GM19463 (cell line): Measurements from ENCODE around the gene DNAJA3.

Source experiments
- ATAC-seq: cut with Tn5 transposase; IDR thresholded peaks from one replicate; pipeline ENCODE4 v1.9.1; 2021; ENCODE audit warnings: mild to moderate bottlenecking, moderate library complexity; ENCODE audit not compliant: unreplicated experiment

DNAJA3 gene

GRCh38 chr16:4468972-4469371, 43.3 kb downstream of the DNAJA3 start:
- ATAC-seq = no peak

- no peak for ATAC-seq
Measured at GRCh38 chr16:4471869-4472268, 46.2 kb downstream of the DNAJA3 start.

GRCh38 chr16:4472880-4473279, 47.2 kb downstream of the DNAJA3 start:
- no peak for ATAC-seq

- ATAC-seq = peak; percentile 39
Measured at GRCh38 chr16:4474192-4474961, 48.7 kb downstream of the DNAJA3 start, which contains the start of gene NMRAL1. Gene NMRAL1 (minus strand): TSS chr16:4474625. CDS start chr16:4474132, 493 bp downstream.

GRCh38 chr16:4475880-4476788, 50.5 kb downstream of the DNAJA3 start, which contains the start of gene HMOX2:
Gene HMOX2 (plus strand): TSS chr16:4476398. CDS start chr16:4505525, 29,127 bp downstream.
- peak; percentile 86 for ATAC-seq

GRCh38 chr16:4477966-4478365, 52.3 kb downstream of the DNAJA3 start:
- no peak for ATAC-seq

GRCh38 chr16:4481526-4481925, 55.9 kb downstream of the DNAJA3 start:
- ATAC-seq = no peak

GRCh38 chr16:4481963-4482362, 56.3 kb downstream of the DNAJA3 start:
- no peak for ATAC-seq

GRCh38 chr16:4486126-4486893, 60.6 kb downstream of the DNAJA3 start:
- no peak for ATAC-seq

GRCh38 chr16:4487955-4488498, 62.4 kb downstream of the DNAJA3 start:
- no peak for ATAC-seq

- no peak for ATAC-seq
Measured at GRCh38 chr16:4488499-4488967, 62.9 kb downstream of the DNAJA3 start.

GRCh38 chr16:4489030-4489429, 63.4 kb downstream of the DNAJA3 start:
- no peak for ATAC-seq

GRCh38 chr16:4491898-4492297, 66.2 kb downstream of the DNAJA3 start:
- no peak for ATAC-seq

GRCh38 chr16:4494746-4495490, 69.2 kb downstream of the DNAJA3 start:
- ATAC-seq = no peak

GRCh38 chr16:4495766-4496165, 70.1 kb downstream of the DNAJA3 start:
- no peak for ATAC-seq

GRCh38 chr16:4496305-4496704, 70.6 kb downstream of the DNAJA3 start:
- no peak for ATAC-seq

GRCh38 chr16:4498546-4499195, 73.0 kb downstream of the DNAJA3 start:
- no peak for ATAC-seq

- ATAC-seq = no peak
Measured at GRCh38 chr16:4499196-4499555, 73.5 kb downstream of the DNAJA3 start.

- ATAC-seq = no peak
Measured at GRCh38 chr16:4500272-4500671, 74.6 kb downstream of the DNAJA3 start.
